Ishikawa (cell line): ENCODE results near the gene ANKRD24.

Source experiments
- CEBPB ChIP-seq: IDR thresholded peaks from 2 replicates; pipeline ENCODE4 v1.6.1; 2012
- CREB1 ChIP-seq: IDR thresholded peaks from 2 replicates; pipeline ENCODE4 v1.6.1; 2012; ENCODE audit warnings: low read depth
- EGR1 ChIP-seq: IDR thresholded peaks from 2 replicates; pipeline ENCODE4 v1.6.1; 2012
- EP300 ChIP-seq: IDR thresholded peaks from 2 replicates; pipeline ENCODE4 v1.6.1; 2012; ENCODE audit warnings: borderline replicate concordance
- FOXM1 ChIP-seq: IDR thresholded peaks from 2 replicates; pipeline ENCODE4 v1.6.1; 2012; ENCODE audit warnings: low read depth, borderline replicate concordance
- MAX ChIP-seq: IDR thresholded peaks from 2 replicates; pipeline ENCODE4 v1.6.1; 2012
- NFIC ChIP-seq: IDR thresholded peaks from 2 replicates; pipeline ENCODE4 v1.6.1; 2012
- RAD21 ChIP-seq: IDR thresholded peaks from 2 replicates; pipeline ENCODE4 v1.6.1; 2012; ENCODE audit warnings: low read depth
- REST ChIP-seq: IDR thresholded peaks from 2 replicates; pipeline ENCODE4 v1.6.1; 2012; ENCODE audit warnings: low read depth, mild to moderate bottlenecking
- TAF1 ChIP-seq: IDR thresholded peaks from 2 replicates; pipeline ENCODE4 v1.6.1; 2012; ENCODE audit warnings: low read depth, mild to moderate bottlenecking
- TCF12 ChIP-seq: IDR thresholded peaks from 2 replicates; pipeline ENCODE4 v1.6.1; 2012; ENCODE audit warnings: low read depth
- TEAD4 ChIP-seq: IDR thresholded peaks from 2 replicates; pipeline ENCODE4 v1.6.1; 2012
- YY1 ChIP-seq: IDR thresholded peaks from 2 replicates; pipeline ENCODE4 v1.6.1; 2012; ENCODE audit warnings: low read depth
- ZBTB7A ChIP-seq: IDR thresholded peaks from 2 replicates; pipeline ENCODE4 v1.6.1; 2012; ENCODE audit warnings: low read depth
- TF ChIP-seq, protein P1 (sequence below): IDR thresholded peaks from 2 replicates; pipeline ENCODE4 v1.6.1; 2012

Gene ANKRD24

GRCh38 chr19:4256563-4256962 is 74.1 kb downstream of the ANKRD24 start:
- no peak for TF ChIP-seq CREB1
- TF ChIP-seq YY1, result 0 out of 2 replicates have a peak, but pooled peaks have one; percentile 28

GRCh38 chr19:4257025-4257424 is 74.5 kb downstream of the ANKRD24 start:
- TF ChIP-seq MAX (no peak), CEBPB (no peak), FOXM1 (no peak), TAF1 (no peak)

DNA sequence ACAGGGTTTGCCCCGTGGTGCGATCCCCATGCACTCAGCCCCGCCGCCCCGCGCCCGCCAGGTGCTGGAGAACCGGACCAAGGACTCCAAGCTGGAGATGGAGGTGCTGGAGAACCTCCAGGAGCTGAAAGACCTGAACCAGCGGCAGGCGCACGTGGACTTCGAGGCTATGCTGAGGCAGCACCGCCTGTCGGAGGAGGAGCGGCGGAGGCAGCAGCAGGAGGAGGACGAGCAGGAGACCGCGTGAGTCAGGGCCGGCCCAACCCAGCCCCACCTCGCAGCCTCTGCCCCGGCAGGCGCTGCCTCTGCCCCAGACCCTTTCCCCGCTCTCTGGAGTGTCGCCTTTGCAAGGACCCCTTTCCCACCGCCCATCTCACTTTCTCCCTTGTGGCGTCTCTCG is 75.7 kb downstream of the ANKRD24 start:
- TF ChIP-seq REST (no peak), TAF1 (no peak), CEBPB (no peak), MAX (no peak)
- TF ChIP-seq, protein P1, sequence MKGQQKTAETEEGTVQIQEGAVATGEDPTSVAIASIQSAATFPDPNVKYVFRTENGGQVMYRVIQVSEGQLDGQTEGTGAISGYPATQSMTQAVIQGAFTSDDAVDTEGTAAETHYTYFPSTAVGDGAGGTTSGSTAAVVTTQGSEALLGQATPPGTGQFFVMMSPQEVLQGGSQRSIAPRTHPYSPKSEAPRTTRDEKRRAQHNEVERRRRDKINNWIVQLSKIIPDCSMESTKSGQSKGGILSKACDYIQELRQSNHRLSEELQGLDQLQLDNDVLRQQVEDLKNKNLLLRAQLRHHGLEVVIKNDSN, result no peak

DNA sequence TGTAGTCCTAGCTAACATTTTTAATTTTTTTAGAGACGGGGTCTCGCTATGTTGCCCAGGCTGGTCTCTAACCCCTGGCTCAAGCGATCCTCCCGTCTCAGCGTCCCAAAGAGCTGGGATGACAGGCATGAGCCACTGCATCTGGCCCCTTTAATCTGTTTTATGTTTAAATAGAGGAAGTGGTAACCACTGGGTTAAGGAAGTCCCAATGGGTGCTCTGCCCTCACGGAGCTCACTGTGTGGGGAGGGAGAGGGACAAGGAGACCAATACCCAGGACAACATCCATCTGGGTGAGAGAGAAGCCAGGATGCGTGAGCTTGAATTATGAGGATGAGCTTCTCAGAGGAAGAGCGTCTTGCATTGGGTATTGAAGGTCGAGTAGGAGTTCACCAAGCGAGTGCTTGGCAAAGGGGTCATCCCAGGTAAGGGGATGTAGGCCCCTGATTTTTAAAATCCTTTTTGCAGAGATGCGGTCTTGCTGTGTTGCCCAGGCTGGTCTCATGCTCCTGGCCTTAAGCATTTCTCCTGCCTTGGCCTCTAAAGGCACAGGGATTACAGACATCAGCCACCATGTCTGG is 78.2 kb downstream of the ANKRD24 start:
- TF ChIP-seq TAF1, result no peak
- TF ChIP-seq, protein P1, result no peak
- no peak for TF ChIP-seq CREB1
- TF ChIP-seq EP300, result no peak
- TF ChIP-seq EGR1, result no peak
- no peak for TF ChIP-seq NFIC
- no peak for TF ChIP-seq YY1
- no peak for TF ChIP-seq ZBTB7A
- TF ChIP-seq RAD21, result no peak
- no peak for TF ChIP-seq FOXM1
- TF ChIP-seq REST, result no peak
- TF ChIP-seq TCF12, result no peak
- no peak for TF ChIP-seq TEAD4
- no peak for TF ChIP-seq CEBPB
- TF ChIP-seq MAX, result no peak

- TF ChIP-seq TAF1 (no peak), EGR1 (no peak), CREB1 (no peak), FOXM1 (no peak), MAX (no peak), RAD21 (no peak), YY1 (no peak), TCF12 (no peak), CEBPB (no peak), REST (no peak), EP300 (no peak), ZBTB7A (no peak), NFIC (no peak), TEAD4 (no peak)
- TF ChIP-seq, protein P1, result no peak
These were observed 82.3 kb downstream of the ANKRD24 start for GRCh38 chr19:4264812-4265211.
